Skeletal muscle tissue (tissue), 4 donors: ENCODE measurements around the gene ARHGAP10. TPM values are rescaled to one million over a fixed set of nuclear protein-coding genes. Genes with fewer than 3 reads are reported as not detected.
"Not testable (repeated sequence)": the region's sequence is repeated elsewhere in the genome, so short reads cannot be mapped to it uniquely, and the experiment has no call there.

Experiments
- H3K27ac ChIP-seq: one replicate; pipeline ENCODE4 v1.7.0; 2013; ENCODE audit warnings: mild to moderate bottlenecking, low read depth, low read length, inconsistent platforms
- H3K27me3 ChIP-seq, 3 donors: one replicate each; pipeline ENCODE4 v1.7.0; 2013; ENCODE audit warnings: low read length in 3 of 3; ENCODE audit not compliant: control insufficient read depth in 3 of 3, insufficient read depth in 3 of 3
- H3K36me3 ChIP-seq, 3 donors: one replicate each; pipeline ENCODE4 v1.7.0; 2013; ENCODE audit warnings: low read length in 3 of 3; ENCODE audit not compliant: control insufficient read depth in 3 of 3, insufficient read depth in 3 of 3
- H3K4me1 ChIP-seq, 3 donors: one replicate each; pipeline ENCODE4 v1.7.0; 2013; ENCODE audit warnings: low read length in 3 of 3, mild to moderate bottlenecking in 3 of 3; ENCODE audit not compliant: control insufficient read depth in 3 of 3, insufficient read depth in 3 of 3
- H3K4me3 ChIP-seq, 3 donors: one replicate each; pipeline ENCODE4 v1.7.0; 2013; ENCODE audit warnings: low read length in 3 of 3
- H3K9ac ChIP-seq, 3 donors: one replicate each; pipeline ENCODE4 v1.7.0; 2013; ENCODE audit warnings: low read length in 3 of 3, mild to moderate bottlenecking in 3 of 3, moderate library complexity in 2 of 3, low read depth in 1 of 3
- H3K9me3 ChIP-seq, 3 donors: one replicate each; pipeline ENCODE4 v1.7.0; 2013; ENCODE audit warnings: low read length in 3 of 3; ENCODE audit not compliant: control insufficient read depth in 3 of 3
- total RNA-seq: library from RNA; depleted of rRNA; stranded (reverse); fragments of >200 nt; gene quantifications from one replicate; pipeline ENCODE4 v1.2.3, GENCODE V29; 2014
- donor health status: Osteomylitis.

ARHGAP10 gene
- total RNA-seq, 1 donor from 2014 or later: 88.7 TPM

GRCh38 chr4:147899512-147899911 is 167.6 kb downstream of the ARHGAP10 start:
- Histone ChIP-seq H3K4me1 (no peaks in the 10 kb centered on the region), H3K27me3 (no peaks in the 10 kb centered on the region), H3K27ac (no peak overlapping the region), H3K9me3 (peaks cover 0 to 4% (median 0%) of the 10 kb centered on the region in 3 donors), H3K9ac (no peak overlapping the region), H3K4me3 (no peak overlapping the region), H3K36me3 (peaks cover 0 to 8% (median 0%) of the 10 kb centered on the region in 3 donors)

DNA sequence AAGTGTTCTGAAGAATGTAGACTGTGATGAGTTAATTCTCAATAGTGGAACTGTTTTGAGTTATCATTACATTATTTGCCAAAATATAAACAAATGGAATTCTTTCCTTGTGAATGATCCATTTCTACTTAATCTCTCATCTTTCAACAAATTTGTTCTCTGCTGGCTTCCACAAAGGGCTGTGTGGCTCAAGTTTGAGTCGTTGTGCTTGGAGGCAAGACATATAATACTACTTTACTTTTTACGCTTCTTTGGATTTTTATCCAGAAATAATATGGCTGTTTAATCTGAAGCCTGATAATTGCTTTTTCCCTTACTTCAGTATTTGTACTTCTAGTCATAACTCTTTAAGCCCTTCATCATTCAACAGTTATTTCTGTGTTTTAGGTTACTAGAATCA is 169.5 kb downstream of the ARHGAP10 start:
- Histone ChIP-seq H3K27ac (no peak overlapping the region), H3K4me3 (no peak overlapping the region), H3K9me3 (peaks cover 0 to 4% (median 0%) of the 10 kb centered on the region in 3 donors), H3K36me3 (peaks cover 0 to 6% (median 0%) of the 10 kb centered on the region in 3 donors), H3K4me1 (no peaks in the 10 kb centered on the region), H3K9ac (no peak overlapping the region), H3K27me3 (no peaks in the 10 kb centered on the region)

- no peaks in the 10 kb centered on the region for H3K27me3 ChIP-seq
- no peak overlapping the region for H3K9ac ChIP-seq
- H3K36me3 ChIP-seq: peaks cover 0 to 10% (median 0%) of the 10 kb centered on the region in 3 donors
- no peak overlapping the region for H3K27ac ChIP-seq
- H3K4me3 ChIP-seq: no peak overlapping the region
- H3K4me1 ChIP-seq: no peaks in the 10 kb centered on the region
- peaks cover 0 to 4% (median 0%) of the 10 kb centered on the region in 3 donors for H3K9me3 ChIP-seq
Observed at GRCh38 chr4:147901916-147902315, 170.0 kb downstream of the ARHGAP10 start.

GRCh38 chr4:147909225-147909624 is 177.3 kb downstream of the ARHGAP10 start:
- H3K36me3 ChIP-seq: peaks cover 3 to 30% (median 29%) of the 10 kb centered on the region in 3 donors

GRCh38 chr4:147910315-147910714 is 178.4 kb downstream of the ARHGAP10 start:
- Histone ChIP-seq H3K36me3 (peaks cover 3 to 36% (median 32%) of the 10 kb centered on the region in 3 donors), H3K9me3 (no peaks in the 10 kb centered on the region), H3K4me1 (no peaks in the 10 kb centered on the region), H3K27me3 (no peaks in the 10 kb centered on the region), H3K4me3 (no peak overlapping the region), H3K9ac (no peak overlapping the region), H3K27ac (no peak overlapping the region)

More at GRCh38 chr4:147909225-147909624, 177.3 kb downstream of the ARHGAP10 start:
- Histone ChIP-seq H3K9ac (no peak overlapping the region), H3K27ac (no peak overlapping the region), H3K27me3 (no peaks in the 10 kb centered on the region), H3K4me3 (no peak overlapping the region), H3K9me3 (no peaks in the 10 kb centered on the region), H3K4me1 (no peaks in the 10 kb centered on the region)

DNA sequence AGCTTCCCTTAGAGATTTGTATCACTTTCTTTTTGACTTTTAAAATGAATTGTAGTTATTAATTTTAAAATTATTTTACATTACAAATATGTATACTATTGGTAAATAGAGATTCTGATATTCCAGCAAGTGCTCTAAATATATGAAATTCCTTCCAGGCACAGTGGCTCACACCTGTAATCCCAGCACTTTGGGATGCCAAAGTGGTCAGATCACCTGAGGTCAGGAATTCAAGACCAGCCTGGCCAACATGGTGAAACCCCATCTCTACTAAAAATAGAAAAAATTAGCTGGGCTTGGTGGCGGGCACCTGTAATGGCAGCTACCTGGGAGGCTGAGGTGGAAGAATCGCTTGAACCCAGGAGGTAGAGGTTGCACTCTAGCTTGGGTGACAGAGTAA is 180.2 kb downstream of the ARHGAP10 start:
- not testable (repeated sequence) for H3K9ac ChIP-seq, H3K9me3 ChIP-seq, H3K27ac ChIP-seq, H3K4me3 ChIP-seq, H3K27me3 ChIP-seq, H3K4me1 ChIP-seq
- peaks cover 3 to 36% (median 28%) of the 10 kb centered on the region in 3 donors for H3K36me3 ChIP-seq

GRCh38 chr4:147913137-147913536 is 181.2 kb downstream of the ARHGAP10 start:
- no peak overlapping the region for H3K4me3 ChIP-seq
- no peak overlapping the region for H3K9ac ChIP-seq
- no peaks in the 10 kb centered on the region for H3K4me1 ChIP-seq
- H3K36me3 ChIP-seq: peaks cover 3 to 36% (median 26%) of the 10 kb centered on the region in 3 donors
- no peaks in the 10 kb centered on the region for H3K27me3 ChIP-seq
- H3K27ac ChIP-seq: no peak overlapping the region
- H3K9me3 ChIP-seq: no peaks in the 10 kb centered on the region

GRCh38 chr4:147916351-147916750 is 184.5 kb downstream of the ARHGAP10 start:
- no peak overlapping the region for H3K9ac ChIP-seq
- H3K4me3 ChIP-seq: no peak overlapping the region
- no peaks in the 10 kb centered on the region for H3K9me3 ChIP-seq
- no peaks in the 10 kb centered on the region for H3K4me1 ChIP-seq
- peaks cover 3 to 25% (median 16%) of the 10 kb centered on the region in 3 donors for H3K36me3 ChIP-seq
- H3K27ac ChIP-seq: no peak overlapping the region
- H3K27me3 ChIP-seq: no peaks in the 10 kb centered on the region

DNA sequence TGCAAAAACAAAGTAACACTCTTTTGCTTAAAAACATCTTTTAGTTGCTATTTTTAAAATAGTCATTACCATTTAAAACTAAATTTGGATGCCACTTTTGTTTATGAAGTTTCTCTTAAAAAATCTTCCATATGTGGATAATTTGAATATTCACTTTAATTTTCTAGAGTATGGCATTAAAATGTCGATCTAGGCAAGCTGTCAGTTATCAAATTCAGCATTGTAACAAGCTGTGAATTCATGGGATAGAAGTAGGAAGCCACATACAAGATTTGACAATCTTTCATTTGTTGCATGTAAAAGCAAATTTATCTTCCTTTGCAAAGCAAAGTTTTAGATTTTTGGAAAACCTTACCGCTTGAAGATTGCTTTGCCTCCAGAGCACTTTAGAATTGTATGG is 191.5 kb downstream of the ARHGAP10 start:
- Histone ChIP-seq H3K9me3 (no peaks in the 10 kb centered on the region), H3K4me3 (no peak overlapping the region), H3K27me3 (no peaks in the 10 kb centered on the region), H3K27ac (no peak overlapping the region), H3K9ac (no peak overlapping the region), H3K4me1 (peaks cover 4 to 12% (median 10%) of the 10 kb centered on the region in 3 donors), H3K36me3 (peaks cover 4 to 11% (median 6%) of the 10 kb centered on the region in 3 donors)

DNA sequence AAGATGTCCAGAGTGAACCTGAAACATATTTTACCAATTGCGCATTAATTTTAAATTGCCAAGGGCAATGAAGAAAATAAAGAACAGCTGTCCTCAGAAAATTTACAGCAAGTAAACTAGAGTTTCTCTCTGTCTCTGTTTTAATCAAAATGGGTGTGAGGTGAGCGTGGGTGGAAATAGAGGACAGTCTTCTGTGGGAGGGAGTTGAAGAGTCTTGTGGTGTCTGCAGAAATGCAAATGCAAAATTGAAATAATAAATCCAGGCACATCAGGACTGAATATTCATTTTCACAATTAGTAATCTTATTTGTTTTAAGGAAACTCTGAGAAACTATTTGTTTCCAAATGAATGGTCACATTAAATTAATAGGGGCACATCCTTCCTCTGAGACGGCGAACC is 192.0 kb downstream of the ARHGAP10 start:
- H3K9me3 ChIP-seq: no peaks in the 10 kb centered on the region
- no peak overlapping the region for H3K4me3 ChIP-seq
- H3K36me3 ChIP-seq: peaks cover 4 to 7% (median 6%) of the 10 kb centered on the region in 3 donors
- H3K27me3 ChIP-seq: no peaks in the 10 kb centered on the region
- H3K4me1 ChIP-seq: peaks cover 4 to 12% (median 10%) of the 10 kb centered on the region in 3 donors
- H3K27ac ChIP-seq: no peak overlapping the region
- no peak overlapping the region for H3K9ac ChIP-seq
